SK-N-SH treated with all-trans-retinoic acid at 6 μM for 48 hours (cell line): Measurements from ENCODE around the gene TNXB.

Experiments used
- ATAC-seq: fragments of 200-7000 bp; cut with Tn5 transposase; 3 replicates; pipeline ENCODE4 v1.9.1; 2020; ENCODE audit warnings: mild to moderate bottlenecking, moderate library complexity
- ARNTL ChIP-seq: fragments of 450-650 bp; formaldehyde crosslinking; IDR thresholded peaks from 2 replicates; pipeline ENCODE4 v1.5.0; 2020; ENCODE audit warnings: low read depth, mild to moderate bottlenecking, moderate library complexity, borderline replicate concordance
- BACH2 ChIP-seq: fragments of 250-450 bp; sonication (Bioruptor Pico); IDR thresholded peaks from 2 replicates; pipeline ENCODE4 v1.9.0; 2021; ENCODE audit warnings: mild to moderate bottlenecking, borderline replicate concordance
- CSDC2 ChIP-seq: fragments of 250-450 bp; sonication (Bioruptor Pico); IDR thresholded peaks from 2 replicates; pipeline ENCODE4 v1.5.0; 2020; ENCODE audit warnings: mild to moderate bottlenecking, moderate library complexity
- ESRRG ChIP-seq: fragments of 250-450 bp; sonication (Bioruptor Pico); IDR thresholded peaks from 2 replicates; pipeline ENCODE4 v1.6.1; 2021; ENCODE audit warnings: mild to moderate bottlenecking
- GLIS3 ChIP-seq: fragments of 250-450 bp; sonication (Bioruptor Pico); IDR thresholded peaks from 2 replicates; pipeline ENCODE4 v1.5.0; 2020; ENCODE audit warnings: mild to moderate bottlenecking, moderate library complexity
- ISL1 ChIP-seq: fragments of 250-450 bp; sonication (Bioruptor Pico); IDR thresholded peaks from 2 replicates; pipeline ENCODE4 v2.1.2; 2022; ENCODE audit warnings: mild to moderate bottlenecking, moderate library complexity
- OSR1 ChIP-seq: fragments of 250-450 bp; sonication (Bioruptor Pico); IDR thresholded peaks from 2 replicates; pipeline ENCODE4 v1.8.0; 2022; ENCODE audit warnings: moderate library complexity, mild to moderate bottlenecking, inconsistent platforms
- PATZ1 ChIP-seq: fragments of 250-450 bp; sonication (Bioruptor Pico); IDR thresholded peaks from 2 replicates; pipeline ENCODE4 v1.8.0; 2020; ENCODE audit warnings: mild to moderate bottlenecking, moderate library complexity, borderline replicate concordance
- PPARA ChIP-seq: fragments of 250-450 bp; sonication (Bioruptor Pico); IDR thresholded peaks from 2 replicates; pipeline ENCODE4 v1.5.0; 2020; ENCODE audit warnings: mild to moderate bottlenecking, borderline replicate concordance
- RARB ChIP-seq: fragments of 250-450 bp; sonication (Bioruptor Pico); IDR thresholded peaks from 2 replicates; pipeline ENCODE4 v1.8.0; 2021; ENCODE audit warnings: mild to moderate bottlenecking, moderate library complexity
- SNAI2 ChIP-seq: fragments of 250-450 bp; sonication (Bioruptor Pico); IDR thresholded peaks from 2 replicates; pipeline ENCODE4 v1.5.0; 2020; ENCODE audit warnings: mild to moderate bottlenecking, moderate library complexity
- TCF4 ChIP-seq: fragments of 250-450 bp; sonication (Bioruptor Pico); IDR thresholded peaks from 2 replicates; pipeline ENCODE4 v1.8.0; 2021; ENCODE audit warnings: mild to moderate bottlenecking, moderate library complexity, borderline replicate concordance
- TOX ChIP-seq: fragments of 250-450 bp; sonication (Bioruptor Pico); IDR thresholded peaks from 2 replicates; pipeline ENCODE4 v1.8.0; 2021; ENCODE audit warnings: mild to moderate bottlenecking, moderate library complexity, borderline replicate concordance
- ZC3H10 ChIP-seq: fragments of 250-450 bp; sonication (Bioruptor Pico); IDR thresholded peaks from 2 replicates; pipeline ENCODE4 v1.5.1; 2021; ENCODE audit warnings: mild to moderate bottlenecking, moderate library complexity
- ZFP3 ChIP-seq: fragments of 250-450 bp; sonication (Bioruptor Pico); IDR thresholded peaks from 2 replicates; pipeline ENCODE4 v1.5.0; 2020; ENCODE audit warnings: mild to moderate bottlenecking, moderate library complexity
- ZFP30 ChIP-seq: fragments of 450-650 bp; formaldehyde crosslinking; IDR thresholded peaks from 2 replicates; pipeline ENCODE4 v1.5.0; 2022; ENCODE audit warnings: mild to moderate bottlenecking, moderate library complexity
- ZNF565 ChIP-seq: fragments of 450-650 bp; formaldehyde crosslinking; conservative IDR thresholded peaks from 2 replicates; pipeline ENCODE4 v1.5.0; 2020; ENCODE audit warnings: low read depth, mild to moderate bottlenecking, moderate library complexity
- ZNF70 ChIP-seq: fragments of 450-650 bp; formaldehyde crosslinking; IDR thresholded peaks from 2 replicates; pipeline ENCODE4 v1.5.0; 2020; ENCODE audit warnings: mild to moderate bottlenecking, moderate library complexity
- ZNF8 ChIP-seq: fragments of 450-650 bp; formaldehyde crosslinking; IDR thresholded peaks from 2 replicates; pipeline ENCODE4 v1.5.0; 2020; ENCODE audit warnings: mild to moderate bottlenecking, moderate library complexity
- TF ChIP-seq, protein P1 (sequence below): fragments of 250-450 bp; sonication (Bioruptor Pico); IDR thresholded peaks from 2 replicates; pipeline ENCODE4 v1.8.0; 2021; ENCODE audit warnings: low read depth, mild to moderate bottlenecking, moderate library complexity, borderline replicate concordance
- TF ChIP-seq, protein P2 (sequence below): fragments of 250-450 bp; sonication (Bioruptor Pico); IDR thresholded peaks from 2 replicates; pipeline ENCODE4 v1.5.1; 2020; ENCODE audit warnings: low read depth, mild to moderate bottlenecking, moderate library complexity
- TF ChIP-seq, protein P3 (sequence below): fragments of 250-450 bp; sonication (Bioruptor Pico); IDR thresholded peaks from 2 replicates; pipeline ENCODE4 v1.5.0; 2020; ENCODE audit warnings: mild to moderate bottlenecking, moderate library complexity
- TF ChIP-seq, protein P4 (sequence below): fragments of 250-450 bp; sonication (Bioruptor Pico); IDR thresholded peaks from 2 replicates; pipeline ENCODE4 v1.5.1; 2021; ENCODE audit warnings: mild to moderate bottlenecking, moderate library complexity

TNXB gene

GRCh38 chr6:32084780-32085179 is 24.4 kb downstream of the TNXB start (continued):
- TF ChIP-seq SNAI2 (CRISPR knock-in tag) (no peak), OSR1 (CRISPR knock-in tag) (no peak), ISL1 (CRISPR knock-in tag) (no peak), TCF4 (no peak), RARB (no peak), ZFP3 (no peak), ZNF565 (CRISPR knock-in tag) (no peak), ZNF70 (no peak), ZNF8 (CRISPR knock-in tag) (no peak), ZC3H10 (CRISPR knock-in tag) (no peak), ESRRG (no peak), PPARA (CRISPR knock-in tag) (no peak)
- TF ChIP-seq, protein P1, sequence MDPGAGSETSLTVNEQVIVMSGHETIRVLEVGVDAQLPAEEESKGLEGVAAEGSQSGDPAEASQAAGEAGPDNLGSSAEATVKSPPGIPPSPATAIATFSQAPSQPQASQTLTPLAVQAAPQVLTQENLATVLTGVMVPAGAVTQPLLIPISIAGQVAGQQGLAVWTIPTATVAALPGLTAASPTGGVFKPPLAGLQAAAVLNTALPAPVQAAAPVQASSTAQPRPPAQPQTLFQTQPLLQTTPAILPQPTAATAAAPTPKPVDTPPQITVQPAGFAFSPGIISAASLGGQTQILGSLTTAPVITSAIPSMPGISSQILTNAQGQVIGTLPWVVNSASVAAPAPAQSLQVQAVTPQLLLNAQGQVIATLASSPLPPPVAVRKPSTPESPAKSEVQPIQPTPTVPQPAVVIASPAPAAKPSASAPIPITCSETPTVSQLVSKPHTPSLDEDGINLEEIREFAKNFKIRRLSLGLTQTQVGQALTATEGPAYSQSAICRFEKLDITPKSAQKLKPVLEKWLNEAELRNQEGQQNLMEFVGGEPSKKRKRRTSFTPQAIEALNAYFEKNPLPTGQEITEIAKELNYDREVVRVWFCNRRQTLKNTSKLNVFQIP: no peak
- TF ChIP-seq, protein P2, sequence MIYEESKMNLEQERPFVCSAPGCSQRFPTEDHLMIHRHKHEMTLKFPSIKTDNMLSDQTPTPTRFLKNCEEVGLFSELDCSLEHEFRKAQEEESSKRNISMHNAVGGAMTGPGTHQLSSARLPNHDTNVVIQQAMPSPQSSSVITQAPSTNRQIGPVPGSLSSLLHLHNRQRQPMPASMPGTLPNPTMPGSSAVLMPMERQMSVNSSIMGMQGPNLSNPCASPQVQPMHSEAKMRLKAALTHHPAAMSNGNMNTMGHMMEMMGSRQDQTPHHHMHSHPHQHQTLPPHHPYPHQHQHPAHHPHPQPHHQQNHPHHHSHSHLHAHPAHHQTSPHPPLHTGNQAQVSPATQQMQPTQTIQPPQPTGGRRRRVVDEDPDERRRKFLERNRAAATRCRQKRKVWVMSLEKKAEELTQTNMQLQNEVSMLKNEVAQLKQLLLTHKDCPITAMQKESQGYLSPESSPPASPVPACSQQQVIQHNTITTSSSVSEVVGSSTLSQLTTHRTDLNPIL: no peak

GRCh38 chr6:32083812-32084768 is 25.0 kb downstream of the TNXB start:
- ATAC-seq: no peak
- TF ChIP-seq SNAI2 (CRISPR knock-in tag): no peak
- TF ChIP-seq, protein P3, sequence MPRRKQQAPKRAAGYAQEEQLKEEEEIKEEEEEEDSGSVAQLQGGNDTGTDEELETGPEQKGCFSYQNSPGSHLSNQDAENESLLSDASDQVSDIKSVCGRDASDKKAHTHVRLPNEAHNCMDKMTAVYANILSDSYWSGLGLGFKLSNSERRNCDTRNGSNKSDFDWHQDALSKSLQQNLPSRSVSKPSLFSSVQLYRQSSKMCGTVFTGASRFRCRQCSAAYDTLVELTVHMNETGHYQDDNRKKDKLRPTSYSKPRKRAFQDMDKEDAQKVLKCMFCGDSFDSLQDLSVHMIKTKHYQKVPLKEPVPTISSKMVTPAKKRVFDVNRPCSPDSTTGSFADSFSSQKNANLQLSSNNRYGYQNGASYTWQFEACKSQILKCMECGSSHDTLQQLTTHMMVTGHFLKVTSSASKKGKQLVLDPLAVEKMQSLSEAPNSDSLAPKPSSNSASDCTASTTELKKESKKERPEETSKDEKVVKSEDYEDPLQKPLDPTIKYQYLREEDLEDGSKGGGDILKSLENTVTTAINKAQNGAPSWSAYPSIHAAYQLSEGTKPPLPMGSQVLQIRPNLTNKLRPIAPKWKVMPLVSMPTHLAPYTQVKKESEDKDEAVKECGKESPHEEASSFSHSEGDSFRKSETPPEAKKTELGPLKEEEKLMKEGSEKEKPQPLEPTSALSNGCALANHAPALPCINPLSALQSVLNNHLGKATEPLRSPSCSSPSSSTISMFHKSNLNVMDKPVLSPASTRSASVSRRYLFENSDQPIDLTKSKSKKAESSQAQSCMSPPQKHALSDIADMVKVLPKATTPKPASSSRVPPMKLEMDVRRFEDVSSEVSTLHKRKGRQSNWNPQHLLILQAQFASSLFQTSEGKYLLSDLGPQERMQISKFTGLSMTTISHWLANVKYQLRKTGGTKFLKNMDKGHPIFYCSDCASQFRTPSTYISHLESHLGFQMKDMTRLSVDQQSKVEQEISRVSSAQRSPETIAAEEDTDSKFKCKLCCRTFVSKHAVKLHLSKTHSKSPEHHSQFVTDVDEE (CRISPR knock-in tag): no peak
- no peak for TF ChIP-seq ZFP30 (CRISPR knock-in tag)
- TF ChIP-seq BACH2 (CRISPR knock-in tag): no peak
- TF ChIP-seq PPARA (CRISPR knock-in tag): no peak
- no peak for TF ChIP-seq TCF4
- TF ChIP-seq ISL1 (CRISPR knock-in tag): no peak
- no peak for TF ChIP-seq ARNTL (CRISPR knock-in tag)
- no peak for TF ChIP-seq ZNF8 (CRISPR knock-in tag)
- no peak for TF ChIP-seq PATZ1 (CRISPR knock-in tag)
- no peak for TF ChIP-seq GLIS3
- no peak for TF ChIP-seq RARB
- TF ChIP-seq, protein P4, sequence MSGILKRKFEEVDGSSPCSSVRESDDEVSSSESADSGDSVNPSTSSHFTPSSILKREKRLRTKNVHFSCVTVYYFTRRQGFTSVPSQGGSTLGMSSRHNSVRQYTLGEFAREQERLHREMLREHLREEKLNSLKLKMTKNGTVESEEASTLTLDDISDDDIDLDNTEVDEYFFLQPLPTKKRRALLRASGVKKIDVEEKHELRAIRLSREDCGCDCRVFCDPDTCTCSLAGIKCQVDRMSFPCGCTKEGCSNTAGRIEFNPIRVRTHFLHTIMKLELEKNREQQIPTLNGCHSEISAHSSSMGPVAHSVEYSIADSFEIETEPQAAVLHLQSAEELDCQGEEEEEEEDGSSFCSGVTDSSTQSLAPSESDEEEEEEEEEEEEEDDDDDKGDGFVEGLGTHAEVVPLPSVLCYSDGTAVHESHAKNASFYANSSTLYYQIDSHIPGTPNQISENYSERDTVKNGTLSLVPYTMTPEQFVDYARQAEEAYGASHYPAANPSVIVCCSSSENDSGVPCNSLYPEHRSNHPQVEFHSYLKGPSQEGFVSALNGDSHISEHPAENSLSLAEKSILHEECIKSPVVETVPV (CRISPR knock-in tag): no peak
- no peak for TF ChIP-seq ZC3H10 (CRISPR knock-in tag)
- TF ChIP-seq CSDC2: no peak

DNA sequence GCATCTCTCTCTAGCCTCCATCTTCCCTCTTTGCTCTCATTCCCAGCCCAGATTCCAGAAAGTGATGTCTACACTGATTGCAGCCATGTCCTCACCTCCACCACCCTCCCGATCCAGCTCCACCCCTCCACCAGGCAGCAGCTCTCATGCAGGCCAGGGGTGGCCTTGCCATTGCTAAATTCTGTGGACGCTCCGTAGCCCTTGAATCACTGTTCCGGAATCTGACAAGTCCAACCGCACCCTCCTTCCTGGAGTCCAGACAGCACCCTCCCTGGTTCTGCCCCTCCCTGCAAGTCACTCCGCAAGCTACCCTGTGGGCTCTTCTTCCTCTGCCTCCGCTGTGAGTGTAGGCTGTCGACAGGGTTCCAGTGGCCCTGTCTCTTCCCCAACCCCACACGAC is 26.2 kb downstream of the TNXB start:
- TF ChIP-seq PPARA (CRISPR knock-in tag) (no peak), RARB (no peak), TOX (CRISPR knock-in tag) (no peak), ZC3H10 (CRISPR knock-in tag) (no peak), ESRRG (no peak)
- TF ChIP-seq, protein P3 (CRISPR knock-in tag): no peak
- ATAC-seq: no peak
